GM18907 (cell line): ENCODE data around the gene PRKACA.

Experiments used
- ATAC-seq: cut with Tn5 transposase; IDR thresholded peaks from one replicate; pipeline ENCODE4 v1.9.1; 2021; ENCODE audit warnings: mild to moderate bottlenecking, moderate library complexity; ENCODE audit not compliant: unreplicated experiment

The PRKACA gene

DNA sequence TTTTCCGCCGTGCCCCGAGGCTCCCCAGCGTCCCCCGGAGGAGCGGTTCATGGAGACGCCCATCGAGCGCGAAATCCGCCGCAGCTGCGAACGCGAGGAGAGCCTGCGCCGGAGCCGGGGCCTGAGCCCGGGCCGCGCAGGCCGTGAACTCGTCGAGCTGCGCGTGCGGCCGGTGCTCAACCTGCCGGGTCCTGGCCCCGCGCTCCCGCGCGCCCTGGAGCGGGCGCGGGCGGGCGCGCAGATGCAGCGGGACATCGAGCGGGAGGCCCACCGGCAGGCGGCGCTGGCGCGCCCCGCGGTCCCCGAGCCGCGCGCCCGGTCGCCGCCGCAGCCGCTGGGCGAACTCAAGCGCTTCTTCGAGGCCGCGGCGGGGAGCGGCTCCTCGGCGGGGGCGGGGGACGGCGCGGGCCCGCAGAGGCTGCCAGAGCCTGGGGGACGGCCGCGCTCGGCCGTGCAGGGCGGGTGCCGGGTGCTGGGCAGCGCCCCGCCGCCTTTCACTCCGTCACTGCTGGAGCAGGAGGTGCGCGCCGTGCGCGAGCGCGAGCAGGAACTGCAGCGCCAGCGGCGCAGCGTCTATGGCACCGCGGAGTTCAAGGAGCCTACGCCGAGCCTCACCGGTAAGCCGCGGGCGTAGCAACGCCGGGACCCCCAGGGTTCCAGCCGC, 44.2 kb downstream of the PRKACA start:
- peak; percentile 51 for ATAC-seq

DNA sequence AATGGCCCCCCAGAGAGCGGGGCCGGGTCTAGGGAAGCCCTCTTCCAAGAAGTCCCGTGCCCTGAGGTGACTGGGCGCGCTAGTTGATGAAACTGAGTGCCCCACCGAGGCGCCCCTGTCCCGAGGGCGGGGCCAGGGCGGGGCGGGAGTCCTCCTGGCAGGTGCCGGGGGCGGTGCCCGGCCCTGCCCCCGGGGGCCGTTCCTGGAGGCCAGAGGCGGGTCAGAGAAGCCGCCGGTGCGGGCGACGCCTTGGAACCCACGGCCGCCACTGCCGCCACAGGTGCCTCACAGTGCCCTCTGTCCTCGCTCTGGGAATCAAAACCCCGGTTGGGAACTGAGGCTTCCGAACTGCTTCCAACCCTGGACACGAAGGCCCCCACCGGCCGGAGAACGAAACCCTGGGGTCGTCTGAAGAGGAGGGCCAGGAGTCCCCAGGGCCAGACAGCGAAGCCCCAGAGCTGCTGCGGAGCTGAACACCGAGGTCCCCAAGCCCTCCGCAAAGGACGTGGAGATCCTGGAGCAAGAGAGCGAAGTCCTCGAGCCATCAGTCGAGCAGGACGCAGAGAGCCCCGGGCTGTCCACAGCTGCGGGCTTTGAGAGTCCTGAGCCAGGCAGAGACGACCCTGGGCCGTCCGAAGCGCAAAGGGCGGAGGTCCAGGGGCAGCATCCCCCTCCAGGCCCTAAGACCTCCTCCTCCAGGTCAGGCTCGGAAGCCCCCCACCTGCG, 44.9 kb downstream of the PRKACA start, which contains the start of gene MISP3:
MISP3 (plus strand) TSS at position 252 of the 726 bp plus-strand sequence. CDS start 524 bp downstream, outside the sequence.
- ATAC-seq = peak; percentile 19

DNA sequence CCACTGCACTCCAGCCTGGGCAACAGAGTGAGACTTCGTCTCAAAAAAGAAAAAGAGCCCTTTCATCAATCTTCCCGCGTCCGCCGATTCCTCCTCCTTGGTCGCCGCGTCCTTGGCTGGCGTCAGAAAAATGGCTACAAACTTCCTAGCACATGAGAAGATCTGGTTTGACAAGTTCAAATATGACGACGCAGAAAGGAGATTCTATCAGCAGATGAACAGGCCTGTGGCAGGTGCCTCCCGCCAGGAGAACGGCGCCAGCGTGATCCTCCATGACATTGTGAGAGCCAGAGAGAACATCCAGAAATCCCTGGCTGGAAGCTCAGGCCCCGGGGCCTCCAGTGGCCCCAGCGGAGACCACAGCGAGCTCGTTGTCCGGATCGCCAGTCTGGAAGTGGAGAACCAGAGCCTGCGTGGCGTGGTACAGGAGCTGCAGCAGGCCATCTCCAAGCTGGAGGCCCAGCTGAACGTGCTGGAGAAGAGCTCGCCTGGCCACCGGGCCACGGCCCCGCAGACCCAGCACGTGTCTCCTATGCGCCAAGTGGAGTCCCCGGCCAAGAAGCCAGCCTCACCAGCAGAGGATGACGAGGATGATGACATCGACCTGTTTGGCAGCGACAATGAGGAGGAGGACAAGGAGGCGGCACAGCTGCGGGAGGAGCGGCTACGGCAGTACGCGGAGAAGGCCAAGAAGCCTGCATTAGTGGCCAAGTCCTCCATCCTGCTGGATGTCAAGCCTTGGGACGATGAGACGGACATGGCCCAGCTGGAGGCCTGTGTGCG, 47.1 kb downstream of the PRKACA start:
- no peak for ATAC-seq

DNA sequence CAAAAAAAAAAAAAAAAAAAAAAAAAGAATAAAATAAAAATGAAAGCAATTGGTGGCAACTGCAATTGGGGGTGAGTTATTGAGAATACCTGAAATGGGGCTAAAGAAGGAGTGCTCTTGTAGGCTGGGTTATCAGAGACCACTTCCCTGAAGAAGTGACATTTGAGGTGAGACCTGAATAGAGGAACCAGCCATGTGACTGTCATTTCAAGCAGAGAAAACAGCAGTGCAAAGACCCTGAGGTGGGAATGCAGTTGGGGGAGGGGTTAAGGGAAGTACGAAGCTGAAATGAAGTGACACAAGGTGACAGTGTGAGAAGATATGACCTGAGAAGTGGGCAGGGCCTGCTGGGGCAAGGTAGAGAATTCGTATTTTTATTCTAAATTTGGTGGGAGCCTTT, 51.4 kb downstream of the PRKACA start:
- ATAC-seq = no peak

DNA sequence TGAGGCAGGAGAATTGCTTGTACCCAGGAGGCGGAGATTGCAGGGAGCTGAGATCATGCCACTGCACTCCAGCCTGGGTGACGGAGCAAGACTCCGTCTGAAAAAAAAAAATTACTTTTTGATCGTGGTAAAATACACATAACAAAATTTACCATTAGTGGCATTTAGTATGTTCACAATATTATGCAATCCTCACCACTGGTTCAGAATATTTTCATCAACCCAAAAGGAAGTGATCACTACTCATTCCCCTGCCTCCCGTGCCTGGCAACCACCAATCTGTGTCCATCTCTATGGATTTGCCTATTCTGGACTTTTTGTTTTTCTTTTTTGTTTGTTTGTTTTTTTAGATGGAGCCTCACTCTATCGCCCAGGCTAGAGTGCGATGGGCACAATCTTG, 54.5 kb downstream of the PRKACA start:
- no peak for ATAC-seq

DNA sequence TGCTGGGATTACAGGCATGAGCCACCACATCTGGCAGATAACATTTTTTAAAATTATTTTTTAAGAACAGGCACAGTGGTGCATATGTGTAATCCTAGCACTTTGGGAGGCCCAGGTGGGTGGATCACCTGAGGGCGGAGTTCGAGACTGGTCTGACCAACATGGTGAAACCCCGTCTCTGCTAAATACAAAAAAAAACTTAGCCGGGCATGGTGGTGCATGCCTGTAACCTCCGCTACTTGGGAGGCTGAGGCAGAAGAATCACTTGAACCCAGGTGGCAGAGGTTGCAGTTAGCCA, 55.1 kb downstream of the PRKACA start:
- no peak for ATAC-seq

DNA sequence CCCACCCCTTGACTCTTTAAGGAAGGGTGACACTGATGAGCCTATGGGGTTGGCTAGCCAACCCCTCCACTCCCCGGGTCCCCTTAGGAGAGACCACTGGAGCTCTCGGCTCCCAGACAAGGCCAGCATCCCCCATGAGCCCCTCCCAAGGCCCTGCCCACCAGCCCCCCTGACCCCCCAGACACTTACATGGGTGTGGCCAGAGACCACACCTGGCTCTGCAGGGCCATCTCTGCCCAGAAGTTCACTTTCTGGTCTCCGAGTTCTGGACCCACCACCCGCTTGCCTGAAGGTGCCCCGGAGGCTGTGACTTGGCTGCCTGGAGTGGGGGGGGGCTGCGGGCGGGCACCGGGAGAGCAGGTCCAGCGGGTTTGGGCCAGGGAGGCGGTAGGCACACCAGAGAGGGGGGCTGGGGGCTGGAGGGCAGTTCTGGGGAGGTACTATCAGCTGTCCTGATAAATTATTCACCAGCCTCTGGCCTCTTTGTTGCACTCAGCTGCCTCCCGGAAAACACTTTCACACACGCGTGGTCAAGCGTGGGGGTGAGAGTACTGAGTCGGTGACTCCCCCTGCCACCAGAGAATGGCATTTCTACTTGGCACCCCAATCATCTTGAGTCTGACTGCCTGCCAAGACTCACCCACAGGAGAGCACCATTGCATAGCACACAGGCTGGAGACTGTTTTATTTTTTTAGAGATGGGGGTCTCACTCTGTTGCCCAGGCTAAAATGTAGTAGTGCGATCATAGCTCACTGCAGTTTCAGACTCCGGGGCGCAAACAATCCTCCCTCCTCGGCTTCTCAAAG, 55.6 kb downstream of the PRKACA start, which contains the start of gene PALM3:
PALM3 (minus strand) TSS at position 326 of the 807 bp plus-strand sequence; CDS start at position 230, 96 bp downstream.
- ATAC-seq = no peak

DNA sequence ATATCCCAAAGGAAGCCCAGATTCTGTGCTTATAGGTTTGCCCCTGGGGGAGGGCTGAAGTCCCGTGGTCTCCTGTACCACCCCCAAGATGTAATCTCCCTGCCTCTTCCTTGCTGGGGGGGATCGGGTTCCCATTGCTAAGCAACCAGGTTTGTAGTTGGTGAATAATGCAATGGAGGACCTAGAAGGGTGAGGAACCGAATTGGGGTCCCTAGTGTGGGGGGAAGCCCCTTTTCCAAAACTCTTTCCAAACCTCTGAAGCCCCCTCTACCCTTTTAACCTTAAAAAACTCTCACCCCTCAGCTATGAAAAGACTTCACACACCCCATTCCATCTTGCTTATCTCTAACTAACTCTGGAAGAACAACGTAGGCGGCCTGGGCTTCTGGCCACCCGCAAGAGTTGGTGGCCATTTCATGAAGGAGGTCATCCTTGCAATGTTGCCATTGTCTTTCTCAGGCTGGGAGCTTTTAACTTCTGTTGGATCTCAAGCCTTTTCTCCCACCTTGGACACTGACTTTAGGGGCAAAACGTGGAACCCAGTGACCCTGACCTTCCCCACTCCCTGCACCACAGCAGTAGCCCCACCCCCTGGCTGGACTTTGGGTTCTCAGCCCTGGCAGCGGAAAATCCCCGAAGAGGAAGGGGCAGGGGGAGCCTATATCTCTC, 56.3 kb downstream of the PRKACA start:
- ATAC-seq = no peak

DNA sequence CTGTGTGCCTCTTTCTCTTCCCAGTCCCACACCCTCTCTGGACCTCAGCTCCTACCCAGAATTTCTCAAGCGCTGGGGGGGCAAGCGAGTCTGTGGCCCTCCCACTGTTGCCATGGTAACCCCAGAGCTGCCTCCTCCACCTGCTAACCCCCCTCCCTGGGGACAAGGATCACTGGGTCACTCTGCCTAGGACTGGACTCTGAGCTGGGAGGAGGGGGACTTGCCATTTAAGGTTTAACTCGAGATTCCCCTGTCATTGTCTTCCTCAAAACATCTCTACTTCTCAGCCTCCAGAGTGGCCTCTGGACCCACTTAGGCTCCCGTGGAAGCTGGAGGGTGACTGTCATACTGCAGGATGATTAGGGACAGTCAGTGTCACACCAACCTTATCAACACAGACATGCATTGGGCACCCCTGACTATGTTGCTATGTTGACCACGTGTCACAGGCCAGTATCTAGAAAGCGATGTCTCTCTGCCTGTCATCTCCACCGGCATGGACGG, 57.9 kb downstream of the PRKACA start:
- no peak for ATAC-seq

DNA sequence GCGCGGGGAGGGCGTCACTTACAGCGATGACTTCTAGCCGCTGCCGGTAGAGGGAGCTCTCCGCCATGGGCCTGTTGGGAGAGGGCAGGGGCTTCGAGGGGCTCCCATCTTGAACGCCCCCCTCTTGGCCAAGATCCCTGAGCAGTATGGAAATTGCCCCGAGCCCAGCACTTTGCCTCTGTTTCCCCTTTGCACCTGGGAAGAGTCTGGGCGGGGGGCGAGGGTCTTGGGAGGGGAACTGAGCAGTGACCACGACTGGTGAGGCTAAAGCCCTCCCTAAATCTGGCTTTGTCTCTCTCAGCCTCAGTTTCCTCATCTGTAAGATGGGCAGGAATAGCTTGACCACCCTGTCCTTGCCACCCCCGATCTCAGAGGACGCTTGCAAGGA, 58.5 kb downstream of the PRKACA start:
- ATAC-seq = no peak

DNA sequence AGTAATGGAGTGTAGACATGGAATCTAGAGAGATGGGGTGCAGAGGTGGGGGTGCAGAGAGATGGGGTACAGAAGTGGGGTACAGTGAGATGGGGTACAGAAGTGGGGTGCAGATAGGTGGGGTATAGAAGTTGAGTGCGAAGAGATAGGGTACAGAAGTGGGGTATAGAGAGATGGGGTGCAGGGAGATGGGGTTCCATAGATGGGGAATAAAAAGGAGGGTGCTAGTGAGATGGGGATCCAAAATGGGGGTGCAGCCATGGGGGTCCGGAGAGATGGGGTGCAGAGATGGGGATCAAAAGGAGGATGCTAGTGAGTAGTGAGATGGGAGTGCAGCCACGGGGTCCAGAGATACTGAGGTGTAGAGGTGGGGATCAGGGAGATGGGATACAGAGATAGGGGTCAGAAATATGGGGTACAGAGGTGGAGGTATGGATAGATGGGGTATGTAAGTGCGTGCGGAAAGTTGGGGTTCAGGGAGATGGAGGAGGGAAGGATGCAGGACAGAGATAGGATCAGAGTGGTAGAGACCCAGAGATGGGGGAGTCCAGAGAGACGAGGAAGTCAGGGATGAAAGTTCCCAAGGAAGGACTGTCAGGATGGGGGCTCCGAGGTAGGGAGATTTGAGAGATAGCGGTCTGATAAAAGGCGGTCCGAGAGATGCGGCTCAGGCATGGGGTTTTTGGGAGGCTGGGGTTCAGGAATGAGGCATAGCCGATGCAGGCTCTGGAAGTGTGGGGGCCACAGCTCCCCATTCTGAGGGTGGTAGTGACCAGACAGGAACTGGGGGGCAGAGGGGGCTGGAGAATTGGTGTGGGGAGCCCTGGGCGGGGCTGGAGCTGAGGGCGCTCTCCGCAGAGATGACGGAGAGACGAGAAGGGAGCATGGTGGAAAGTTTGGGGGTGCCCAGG, 59.1 kb downstream of the PRKACA start:
- no peak for ATAC-seq

DNA sequence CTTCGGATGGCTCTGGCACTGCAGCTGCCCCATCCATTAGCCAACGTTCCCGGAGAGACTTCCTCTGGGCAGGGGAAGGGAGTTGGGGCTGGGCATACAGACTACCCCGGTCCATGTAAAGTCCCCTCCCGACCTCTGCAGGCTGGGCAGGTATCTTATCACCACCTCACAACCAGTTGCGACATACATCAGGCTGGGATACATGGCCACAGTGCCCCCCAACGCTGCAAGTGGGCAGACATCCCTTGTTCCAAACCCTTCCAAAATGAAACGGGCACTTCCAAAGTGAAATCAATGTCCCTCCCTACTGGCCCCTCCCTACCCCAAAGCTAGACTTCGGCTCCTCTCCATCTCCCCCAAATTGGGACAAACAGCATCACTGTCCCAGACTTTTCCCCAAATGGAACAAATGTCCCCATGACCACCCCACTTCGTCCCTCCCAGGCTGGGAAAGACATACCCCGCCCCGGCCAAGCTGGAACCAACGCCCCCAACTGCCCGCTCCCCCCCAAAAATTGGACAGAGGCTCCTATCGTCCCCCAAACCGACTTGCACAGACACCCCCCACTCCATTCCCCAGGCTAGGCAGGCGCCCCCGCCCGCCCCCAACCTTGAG, 60.7 kb downstream of the PRKACA start:
- ATAC-seq = no peak

DNA sequence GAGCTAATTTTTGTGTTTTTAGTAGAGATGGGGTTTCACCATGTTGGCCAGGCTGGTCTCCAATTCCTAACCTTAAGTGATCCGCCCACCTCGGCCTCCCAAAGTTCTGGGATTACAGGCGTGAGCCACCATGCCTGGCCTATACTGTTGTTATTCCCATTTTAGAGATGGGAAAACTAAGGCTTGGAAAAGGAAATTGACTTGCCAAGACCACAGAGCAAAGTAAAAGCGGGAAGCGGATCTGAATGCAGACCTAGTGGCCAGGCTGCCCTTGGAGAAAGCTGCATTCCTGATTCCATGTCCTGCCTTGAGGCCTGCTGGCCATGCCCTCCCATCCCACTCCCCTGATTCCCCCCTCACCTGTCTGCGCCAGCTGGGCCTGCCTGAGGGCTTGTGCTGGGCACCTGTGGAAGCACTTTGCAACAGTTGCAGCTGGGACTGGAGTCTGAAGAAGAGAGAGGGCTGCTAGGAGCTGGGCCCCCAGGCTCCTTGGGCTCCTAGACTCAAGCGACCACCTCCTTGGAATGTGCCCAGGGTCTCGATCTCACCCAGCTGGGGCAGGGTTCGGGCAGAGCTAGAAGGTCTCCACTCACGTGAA, 61.4 kb downstream of the PRKACA start:
- no peak for ATAC-seq

DNA sequence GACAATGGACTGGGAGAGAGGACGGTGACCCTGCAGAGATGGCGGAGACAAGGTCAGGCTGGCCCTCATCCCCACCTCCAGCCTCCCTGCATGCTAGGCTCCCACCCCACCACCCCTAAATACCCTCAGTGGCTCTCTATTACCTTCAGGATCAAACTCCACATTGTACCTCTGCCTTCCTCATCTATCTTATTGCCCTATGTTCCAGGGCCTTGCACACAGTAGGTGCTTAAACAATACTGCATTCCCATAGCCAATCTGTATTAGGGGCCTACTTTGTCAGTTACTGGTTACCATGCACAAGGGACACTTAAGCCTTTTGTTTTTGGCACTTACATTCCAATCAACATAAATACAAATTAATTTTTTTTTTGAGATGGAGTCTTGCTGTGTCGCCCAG, 62.2 kb downstream of the PRKACA start:
- no peak for ATAC-seq

DNA sequence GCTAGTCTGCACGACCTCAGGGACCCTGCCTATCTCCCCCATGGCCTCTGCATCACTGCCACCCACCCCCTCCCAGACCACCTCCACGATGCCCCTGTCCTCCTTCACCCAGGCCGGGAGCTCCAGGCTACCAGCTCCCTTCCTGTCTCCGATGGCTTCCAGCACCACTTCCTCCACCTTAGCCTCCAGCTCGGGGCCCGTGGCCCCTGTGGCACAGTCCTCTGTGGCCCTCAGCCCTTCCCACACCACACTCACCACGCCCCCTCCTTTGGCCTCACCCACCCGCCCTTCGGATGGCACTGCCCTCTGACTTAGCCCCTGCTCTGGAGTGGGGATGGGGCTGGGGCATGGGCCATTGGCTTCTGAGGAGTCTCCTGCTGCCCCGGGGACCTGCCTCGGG, 62.8 kb downstream of the PRKACA start:
- no peak for ATAC-seq

DNA sequence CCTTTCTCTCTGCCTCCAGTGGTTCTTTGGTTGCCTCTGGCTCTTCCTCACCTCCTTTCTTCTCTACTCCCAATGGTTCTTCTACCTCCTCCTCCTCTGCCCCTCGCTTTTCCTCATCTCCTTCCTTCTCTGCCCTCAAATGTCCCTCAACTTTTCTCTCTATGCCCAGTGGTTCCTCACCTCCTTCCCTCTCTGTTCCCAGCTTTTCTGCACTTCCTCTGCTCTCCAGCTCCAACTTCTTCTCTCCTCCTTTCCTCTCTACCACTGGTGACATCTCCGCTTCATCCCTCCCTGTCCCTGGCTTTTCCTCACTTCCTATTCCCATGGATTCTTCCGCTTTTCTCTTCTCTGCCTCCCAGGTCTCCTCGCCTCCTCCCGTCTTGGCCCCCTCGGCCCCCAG, 63.5 kb downstream of the PRKACA start:
- ATAC-seq = no peak

DNA sequence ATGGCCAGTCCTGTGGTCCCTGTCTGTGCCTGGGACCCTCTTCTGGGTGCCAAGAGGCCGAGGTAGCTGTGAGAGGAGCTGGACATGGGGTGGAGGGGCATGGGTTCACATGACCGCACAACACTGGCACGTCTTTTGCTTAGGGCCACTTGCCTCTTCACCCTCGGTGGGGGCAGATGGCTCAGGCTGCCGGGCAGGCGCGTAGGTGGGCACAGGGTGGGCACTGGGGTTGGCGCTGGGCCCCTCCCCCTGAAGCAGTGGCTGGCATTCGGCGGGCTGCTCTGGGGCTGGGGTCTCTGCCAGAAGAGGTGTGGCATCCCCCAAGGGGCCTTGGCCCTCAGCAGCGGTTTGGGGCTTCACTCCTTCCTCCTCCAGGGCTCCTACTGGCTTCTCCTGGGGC, 64.1 kb downstream of the PRKACA start:
- no peak for ATAC-seq

DNA sequence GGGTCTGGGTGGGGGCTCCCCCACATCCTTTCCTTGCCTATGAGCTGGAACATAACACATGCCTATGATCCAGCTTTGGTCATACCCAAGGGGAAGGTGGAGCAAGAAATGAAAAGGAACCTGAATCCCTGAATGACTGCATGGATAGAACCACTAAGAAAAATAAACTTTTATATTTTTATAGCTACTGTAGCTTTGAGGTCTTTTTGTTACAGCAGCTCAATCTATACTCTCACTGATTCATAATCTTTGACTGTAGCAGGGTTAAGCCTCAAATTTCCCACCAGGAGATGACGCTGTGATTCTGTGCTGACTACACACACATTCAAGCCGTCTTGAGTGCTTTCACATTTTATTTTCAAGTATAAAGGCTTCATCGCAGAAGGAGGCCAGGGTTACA, 64.5 kb downstream of the PRKACA start:
- no peak for ATAC-seq
